SU-DHL-6 (cell line): ENCODE measurements around the gene SGTB.

ENCODE experiments used
- EZH2phosphoT487 ChIP-seq: fragments of 200-600 bp; sonication (generic), shearing (Covaris generic); conservative IDR thresholded peaks from 2 replicates; pipeline ENCODE4 v1.6.1; 2018; ENCODE audit warnings: mild to moderate bottlenecking, antibody characterized with exemption, low read length, moderate library complexity, mixed read lengths
- TF ChIP-seq, protein P1 (sequence below): fragments of 200-600 bp; sonication (generic); IDR thresholded peaks from one replicate; pipeline ENCODE4 v1.5.1; 2017; ENCODE audit warnings: antibody characterized with exemption, mild to moderate bottlenecking, low read length, moderate library complexity; ENCODE audit not compliant: insufficient read depth, poor library complexity, severe bottlenecking

GRCh38 chr5:65704621-65705239, 17.2 kb downstream of the SGTB start:
- TF ChIP-seq, protein P1, sequence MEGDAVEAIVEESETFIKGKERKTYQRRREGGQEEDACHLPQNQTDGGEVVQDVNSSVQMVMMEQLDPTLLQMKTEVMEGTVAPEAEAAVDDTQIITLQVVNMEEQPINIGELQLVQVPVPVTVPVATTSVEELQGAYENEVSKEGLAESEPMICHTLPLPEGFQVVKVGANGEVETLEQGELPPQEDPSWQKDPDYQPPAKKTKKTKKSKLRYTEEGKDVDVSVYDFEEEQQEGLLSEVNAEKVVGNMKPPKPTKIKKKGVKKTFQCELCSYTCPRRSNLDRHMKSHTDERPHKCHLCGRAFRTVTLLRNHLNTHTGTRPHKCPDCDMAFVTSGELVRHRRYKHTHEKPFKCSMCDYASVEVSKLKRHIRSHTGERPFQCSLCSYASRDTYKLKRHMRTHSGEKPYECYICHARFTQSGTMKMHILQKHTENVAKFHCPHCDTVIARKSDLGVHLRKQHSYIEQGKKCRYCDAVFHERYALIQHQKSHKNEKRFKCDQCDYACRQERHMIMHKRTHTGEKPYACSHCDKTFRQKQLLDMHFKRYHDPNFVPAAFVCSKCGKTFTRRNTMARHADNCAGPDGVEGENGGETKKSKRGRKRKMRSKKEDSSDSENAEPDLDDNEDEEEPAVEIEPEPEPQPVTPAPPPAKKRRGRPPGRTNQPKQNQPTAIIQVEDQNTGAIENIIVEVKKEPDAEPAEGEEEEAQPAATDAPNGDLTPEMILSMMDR: no peak
- no peak for TF ChIP-seq EZH2phosphoT487
